HepG2 (cell line): ENCODE measurements around the gene CAMTA1. TPM values are rescaled to one million over a fixed set of nuclear protein-coding genes. Genes with fewer than 3 reads are reported as not detected.
A peak's percentile ranks its signal among the peaks of the same experiment; 100 is the strongest.

Source experiments
- DPF2 ChIP-seq: sonication (generic); formaldehyde crosslinking; IDR thresholded peaks from 2 replicates; pipeline ENCODE4 v1.4.0; 2020; ENCODE audit warnings: mild to moderate bottlenecking, low read depth, missing genetic modification reagents, borderline replicate concordance
- FOXA1 ChIP-seq, 2 experiments: fragments of 450-650 bp in 1 of 2; sonication (generic) in 1 of 2; formaldehyde crosslinking in 1 of 2; IDR thresholded peaks; 2 replicates each; pipeline versions ENCODE4 v1.4.0 to v1.6.1; 2016 to 2020; ENCODE audit warnings: missing genetic modification reagents in 1 of 2
- FOXJ3 ChIP-seq: sonication (generic); formaldehyde crosslinking; IDR thresholded peaks from 2 replicates; pipeline ENCODE4 v1.4.0; 2020; ENCODE audit warnings: missing genetic modification reagents, mild to moderate bottlenecking, borderline replicate concordance
- GTF3A ChIP-seq: sonication (generic); formaldehyde crosslinking; conservative IDR thresholded peaks from 2 replicates; pipeline ENCODE4 v1.4.0; 2020; ENCODE audit warnings: mild to moderate bottlenecking, missing genetic modification reagents
- KAT2B ChIP-seq: fragments of 150-350 bp; IDR thresholded peaks from 2 replicates; pipeline ENCODE4 v1.6.1; 2014; ENCODE audit warnings: low read depth, low read length, borderline replicate concordance
- MATR3 ChIP-seq: sonication (generic); formaldehyde crosslinking; IDR thresholded peaks from 2 replicates; pipeline ENCODE4 v1.4.0; 2020; ENCODE audit warnings: missing genetic modification reagents
- MEIS2 ChIP-seq: sonication (generic); formaldehyde crosslinking; IDR thresholded peaks from 2 replicates; pipeline ENCODE4 v1.9.0; 2021; ENCODE audit warnings: mild to moderate bottlenecking, missing genetic modification reagents
- NCOA1 ChIP-seq: sonication (generic); formaldehyde crosslinking; IDR thresholded peaks from 2 replicates; pipeline ENCODE4 v1.9.0; 2021; ENCODE audit warnings: missing genetic modification reagents
- POLR2G ChIP-seq: fragments of 200-400 bp; formaldehyde crosslinking; IDR thresholded peaks from 2 replicates; pipeline ENCODE4 v1.6.1; 2018; ENCODE audit warnings: mild to moderate bottlenecking, low read depth, low read length, moderate library complexity
- REXO4 ChIP-seq: sonication (generic); formaldehyde crosslinking; IDR thresholded peaks from 2 replicates; pipeline ENCODE4 v1.8.0; 2022; ENCODE audit warnings: missing genetic modification reagents, mild to moderate bottlenecking, borderline replicate concordance
- TARDBP ChIP-seq: sonication (generic); formaldehyde crosslinking; IDR thresholded peaks from 2 replicates; pipeline ENCODE4 v1.8.0; 2022; ENCODE audit warnings: mild to moderate bottlenecking, missing genetic modification reagents
- TCF12 ChIP-seq, 2 experiments: fragments of 450-650 bp in 1 of 2; sonication (generic) in 1 of 2; formaldehyde crosslinking in 1 of 2; IDR thresholded peaks; 2 replicates each; pipeline versions ENCODE4 v1.6.1 to v1.8.0; 2017 to 2022; ENCODE audit warnings: antibody characterized with exemption in 1 of 2, mild to moderate bottlenecking in 1 of 2, missing genetic modification reagents in 1 of 2, moderate library complexity in 1 of 2
- ZBTB44 ChIP-seq: sonication (generic); formaldehyde crosslinking; IDR thresholded peaks from 2 replicates; pipeline ENCODE4 v1.4.0; 2020; ENCODE audit warnings: missing genetic modification reagents
- ZNF292 ChIP-seq: sonication (generic); formaldehyde crosslinking; IDR thresholded peaks from 2 replicates; pipeline ENCODE4 v1.8.1; 2022; ENCODE audit warnings: mild to moderate bottlenecking, low read depth, missing genetic modification reagents, borderline replicate concordance
- ZNF644 ChIP-seq: IDR thresholded peaks from 2 replicates; pipeline ENCODE4 v1.6.1; 2016; ENCODE audit warnings: low read depth
- ZNF775 ChIP-seq: sonication (generic); formaldehyde crosslinking; IDR thresholded peaks from 2 replicates; pipeline ENCODE4 v1.4.0; 2020; ENCODE audit warnings: missing genetic modification reagents, mild to moderate bottlenecking, moderate library complexity, borderline replicate concordance
- polyA plus RNA-seq, 8 experiments: library from polyadenylated mRNA; depleted of rRNA in 3 of 8; stranded (reverse) in 7 of 8; unstranded in 1 of 8; fragments of >200 nt; fragmentation: Illumina TruSeq in 4 of 8; extraction: Trizol in 4 of 8; gene quantifications; 2 replicates each; pipeline versions ENCODE4 v1.2.1 to v1.2.3, GENCODE V29; 2011 to 2016; ENCODE audit warnings: low read depth in 4 of 8, missing spikeins in 1 of 8, mixed read lengths in 1 of 8; ENCODE audit not compliant: insufficient read depth in 1 of 8
- total RNA-seq, 5 experiments: library from RNA; depleted of rRNA; stranded (reverse); fragments of >200 nt; fragmentation: Illumina TruSeq; extraction: Trizol; gene quantifications; 2 replicates each; pipeline ENCODE4 v1.2.3, GENCODE V29; 2016; ENCODE audit warnings: low read depth in 1 of 5
- TF ChIP-seq, protein P1 (sequence below): sonication (generic); formaldehyde crosslinking; IDR thresholded peaks from 2 replicates; pipeline ENCODE4 v1.9.0; 2022; ENCODE audit warnings: low read depth, missing genetic modification reagents
- TF ChIP-seq, protein P2 (sequence below): sonication (generic); formaldehyde crosslinking; IDR thresholded peaks from 2 replicates; pipeline ENCODE4 v1.8.1; 2023; ENCODE audit warnings: missing genetic modification reagents, mild to moderate bottlenecking, borderline replicate concordance
- TF ChIP-seq, protein P3 (sequence below), 2 experiments: sonication (generic) in 1 of 2; formaldehyde crosslinking in 1 of 2; IDR thresholded peaks; 2 replicates each; pipeline versions ENCODE4 v1.5.1 to v1.6.1; 2011 to 2020; ENCODE audit warnings: borderline replicate concordance in 1 of 2, low read depth in 1 of 2, low read length in 1 of 2, mild to moderate bottlenecking in 1 of 2, missing genetic modification reagents in 1 of 2, moderate library complexity in 1 of 2
- TF ChIP-seq, protein P4 (sequence below): fragments of 450-650 bp; IDR thresholded peaks from 2 replicates; pipeline ENCODE4 v1.6.1; 2017

CAMTA1 gene
- total and polyA plus RNA-seq, 2 of the 13 experiments (the other 11 are each of a cell fraction or from before 2014, with no cell fraction given): 25.0 to 36.4 TPM

DNA sequence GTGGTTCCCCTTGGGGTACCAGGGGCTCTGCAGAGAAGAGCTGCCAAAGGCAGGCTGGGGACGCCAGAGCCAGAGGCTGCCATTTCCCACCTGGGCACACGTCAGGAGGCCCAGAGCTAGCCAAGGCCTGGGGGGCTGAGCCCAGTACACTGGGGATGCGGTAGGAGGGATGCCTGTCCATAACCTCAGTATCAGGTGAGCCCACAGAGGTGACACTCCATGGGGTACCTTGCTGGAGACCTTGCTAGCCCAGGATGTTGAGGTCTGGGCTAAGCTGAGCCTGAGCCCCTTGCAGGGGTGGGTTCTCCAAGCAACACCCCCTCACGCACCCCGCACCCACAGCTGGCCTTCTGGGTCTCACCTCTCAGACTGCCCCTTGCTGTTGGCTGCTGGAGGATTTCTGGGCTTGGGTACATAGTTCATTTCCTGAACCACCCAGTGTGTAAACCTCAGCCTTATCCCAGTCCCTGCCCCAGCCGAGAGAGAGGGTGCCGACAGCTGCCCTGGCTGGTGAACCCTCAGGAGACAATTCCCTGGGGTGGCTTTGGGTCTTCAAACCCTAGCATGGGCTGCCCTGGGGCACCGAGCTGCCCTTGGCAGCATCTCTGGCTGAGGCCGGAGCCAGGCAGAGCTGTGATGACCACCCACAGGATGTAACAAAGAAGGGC, 893.4 kb downstream of the CAMTA1 start (continued):
- no peak for TF ChIP-seq ZBTB44 (CRISPR knock-in tag)
- no peak for TF ChIP-seq NCOA1 (CRISPR knock-in tag)
- TF ChIP-seq REXO4 (CRISPR knock-in tag): no peak
- TF ChIP-seq, protein P1, sequence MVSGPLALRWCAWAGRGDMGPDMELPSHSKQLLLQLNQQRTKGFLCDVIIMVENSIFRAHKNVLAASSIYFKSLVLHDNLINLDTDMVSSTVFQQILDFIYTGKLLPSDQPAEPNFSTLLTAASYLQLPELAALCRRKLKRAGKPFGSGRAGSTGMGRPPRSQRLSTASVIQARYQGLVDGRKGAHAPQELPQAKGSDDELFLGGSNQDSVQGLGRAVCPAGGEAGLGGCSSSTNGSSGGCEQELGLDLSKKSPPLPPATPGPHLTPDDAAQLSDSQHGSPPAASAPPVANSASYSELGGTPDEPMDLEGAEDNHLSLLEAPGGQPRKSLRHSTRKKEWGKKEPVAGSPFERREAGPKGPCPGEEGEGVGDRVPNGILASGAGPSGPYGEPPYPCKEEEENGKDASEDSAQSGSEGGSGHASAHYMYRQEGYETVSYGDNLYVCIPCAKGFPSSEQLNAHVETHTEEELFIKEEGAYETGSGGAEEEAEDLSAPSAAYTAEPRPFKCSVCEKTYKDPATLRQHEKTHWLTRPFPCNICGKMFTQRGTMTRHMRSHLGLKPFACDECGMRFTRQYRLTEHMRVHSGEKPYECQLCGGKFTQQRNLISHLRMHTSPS (CRISPR knock-in tag): peak; percentile 80; the same call in 1 of the 2 replicates
- peak; percentile 38; the same call in 1 of the 2 replicates for TF ChIP-seq DPF2 (CRISPR knock-in tag)
- no peak for TF ChIP-seq KAT2B
- TF ChIP-seq FOXA1 (IDR thresholded peaks at IDR 0.05): no peak
- TF ChIP-seq FOXA1 (CRISPR knock-in tag; IDR thresholded peaks at IDR 0.05): peak; percentile 80
- TF ChIP-seq ZNF292 (CRISPR knock-in tag): 0 out of 2 replicates have a peak, but pooled peaks have one; percentile 48
- TF ChIP-seq POLR2G: peak; percentile 70
- peak; percentile 61; the same call in 1 of the 2 replicates for TF ChIP-seq ZNF644 (CRISPR knock-in tag)
- TF ChIP-seq, protein P2, sequence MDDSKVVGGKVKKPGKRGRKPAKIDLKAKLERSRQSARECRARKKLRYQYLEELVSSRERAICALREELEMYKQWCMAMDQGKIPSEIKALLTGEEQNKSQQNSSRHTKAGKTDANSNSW: no peak
- TF ChIP-seq MATR3: no peak
- 0 out of 2 replicates have a peak, but pooled peaks have one; percentile 36 for TF ChIP-seq TARDBP
- no peak for TF ChIP-seq GTF3A (CRISPR knock-in tag)
- TF ChIP-seq FOXJ3 (CRISPR knock-in tag): peak; percentile 59; the same call in 1 of the 2 replicates
- TF ChIP-seq, protein P3, sequence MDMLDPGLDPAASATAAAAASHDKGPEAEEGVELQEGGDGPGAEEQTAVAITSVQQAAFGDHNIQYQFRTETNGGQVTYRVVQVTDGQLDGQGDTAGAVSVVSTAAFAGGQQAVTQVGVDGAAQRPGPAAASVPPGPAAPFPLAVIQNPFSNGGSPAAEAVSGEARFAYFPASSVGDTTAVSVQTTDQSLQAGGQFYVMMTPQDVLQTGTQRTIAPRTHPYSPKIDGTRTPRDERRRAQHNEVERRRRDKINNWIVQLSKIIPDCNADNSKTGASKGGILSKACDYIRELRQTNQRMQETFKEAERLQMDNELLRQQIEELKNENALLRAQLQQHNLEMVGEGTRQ (IDR thresholded peaks at IDR 0.05; ENCODE audit: low read depth, low read length): no peak
- TF ChIP-seq, protein P3 (CRISPR knock-in tag; IDR thresholded peaks at IDR 0.05; ENCODE audit: borderline replicate concordance): no peak
- peak; percentile 63; the same call in 1 of the 2 replicates for TF ChIP-seq MEIS2 (CRISPR knock-in tag)
- no peak for TF ChIP-seq ZNF775 (CRISPR knock-in tag)
- TF ChIP-seq, protein P4, sequence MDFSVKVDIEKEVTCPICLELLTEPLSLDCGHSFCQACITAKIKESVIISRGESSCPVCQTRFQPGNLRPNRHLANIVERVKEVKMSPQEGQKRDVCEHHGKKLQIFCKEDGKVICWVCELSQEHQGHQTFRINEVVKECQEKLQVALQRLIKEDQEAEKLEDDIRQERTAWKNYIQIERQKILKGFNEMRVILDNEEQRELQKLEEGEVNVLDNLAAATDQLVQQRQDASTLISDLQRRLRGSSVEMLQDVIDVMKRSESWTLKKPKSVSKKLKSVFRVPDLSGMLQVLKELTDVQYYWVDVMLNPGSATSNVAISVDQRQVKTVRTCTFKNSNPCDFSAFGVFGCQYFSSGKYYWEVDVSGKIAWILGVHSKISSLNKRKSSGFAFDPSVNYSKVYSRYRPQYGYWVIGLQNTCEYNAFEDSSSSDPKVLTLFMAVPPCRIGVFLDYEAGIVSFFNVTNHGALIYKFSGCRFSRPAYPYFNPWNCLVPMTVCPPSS: no peak
- no peak for TF ChIP-seq TCF12 (IDR thresholded peaks at IDR 0.05)
- TF ChIP-seq TCF12 (CRISPR knock-in tag; IDR thresholded peaks at IDR 0.05): no peak
